HG03520 (cell line): ENCODE results near the gene NUP85.
A peak's percentile ranks its signal among the peaks of the same experiment; 100 is the strongest.
"Not testable (repeated sequence)": the region's sequence is repeated elsewhere in the genome, so short reads cannot be mapped to it uniquely, and the experiment has no call there.

Experiments used
- ATAC-seq: cut with Tn5 transposase; IDR thresholded peaks from one replicate; pipeline ENCODE4 v1.9.1; 2021; ENCODE audit warnings: mild to moderate bottlenecking, moderate library complexity; ENCODE audit not compliant: unreplicated experiment

The NUP85 gene

DNA sequence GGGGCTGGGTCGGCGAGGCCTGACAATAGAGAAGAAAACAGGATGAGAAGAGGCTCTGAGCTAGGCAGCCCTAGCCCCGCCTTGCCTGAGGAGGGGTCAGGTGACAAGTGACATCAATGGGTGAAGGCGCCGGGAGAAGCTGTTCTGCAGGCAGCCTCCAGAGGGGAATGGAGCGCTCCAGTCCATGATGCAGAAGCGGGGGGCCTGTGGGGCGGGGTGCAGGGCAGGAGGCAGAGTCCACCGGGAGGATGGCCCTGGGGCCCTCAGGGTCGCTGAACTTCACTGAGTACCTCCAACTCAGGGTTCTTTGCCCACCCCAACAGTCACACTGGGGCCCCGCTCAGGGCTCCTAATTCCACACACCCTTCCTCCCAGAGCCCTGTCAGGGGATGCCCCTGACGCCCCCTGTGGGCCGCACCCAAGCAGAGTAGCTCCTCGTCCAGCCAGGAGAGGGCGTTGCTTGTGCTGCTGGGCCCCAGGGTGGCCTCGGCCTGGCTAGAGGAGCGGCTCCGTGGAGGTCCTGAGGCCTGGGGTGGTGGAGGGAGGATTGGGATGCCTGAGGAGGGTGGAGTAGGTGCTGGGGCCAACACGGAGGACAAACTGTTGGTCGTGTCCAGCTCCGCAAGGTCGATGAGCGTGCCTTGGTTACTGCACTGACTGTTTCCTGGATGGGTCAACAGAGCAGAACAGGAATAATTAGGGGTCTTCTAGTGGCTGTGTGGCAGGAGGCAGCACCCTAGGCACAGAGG, 35.1 kb downstream of the NUP85 start:
- no peak for ATAC-seq

DNA sequence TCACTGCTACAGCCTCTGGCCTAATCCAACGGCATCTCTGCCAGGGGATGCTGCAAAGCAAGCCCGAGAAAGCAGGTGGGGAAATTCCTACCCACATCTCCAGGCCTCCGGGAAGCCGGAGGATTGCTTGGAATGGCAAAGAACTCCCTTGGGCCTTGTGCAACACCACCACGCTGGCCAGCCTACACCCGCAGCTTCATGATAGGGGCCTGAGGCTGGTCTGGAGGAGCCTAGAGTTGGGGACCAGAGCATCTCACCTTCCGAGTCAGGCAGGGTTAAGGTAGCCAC, 35.6 kb downstream of the NUP85 start:
- no peak for ATAC-seq

DNA sequence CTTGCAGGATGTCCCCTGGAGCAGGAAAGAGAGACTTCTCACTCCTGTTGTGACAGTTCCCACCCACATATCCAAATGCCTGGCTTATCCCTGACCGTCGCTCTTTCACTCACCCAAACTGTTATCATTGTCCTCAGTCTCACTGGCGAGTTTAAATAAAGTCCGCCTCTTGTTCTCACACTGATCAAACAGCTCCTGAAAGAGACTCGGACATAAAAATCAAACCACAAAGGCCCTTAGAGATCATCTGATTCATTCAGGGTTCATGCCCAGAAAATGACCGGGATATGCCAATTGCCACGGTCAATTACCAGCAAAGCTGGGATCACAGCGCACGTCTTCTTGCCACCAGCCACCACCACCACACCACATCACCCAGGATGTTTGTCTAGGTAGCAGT, 36.0 kb downstream of the NUP85 start:
- no peak for ATAC-seq

DNA sequence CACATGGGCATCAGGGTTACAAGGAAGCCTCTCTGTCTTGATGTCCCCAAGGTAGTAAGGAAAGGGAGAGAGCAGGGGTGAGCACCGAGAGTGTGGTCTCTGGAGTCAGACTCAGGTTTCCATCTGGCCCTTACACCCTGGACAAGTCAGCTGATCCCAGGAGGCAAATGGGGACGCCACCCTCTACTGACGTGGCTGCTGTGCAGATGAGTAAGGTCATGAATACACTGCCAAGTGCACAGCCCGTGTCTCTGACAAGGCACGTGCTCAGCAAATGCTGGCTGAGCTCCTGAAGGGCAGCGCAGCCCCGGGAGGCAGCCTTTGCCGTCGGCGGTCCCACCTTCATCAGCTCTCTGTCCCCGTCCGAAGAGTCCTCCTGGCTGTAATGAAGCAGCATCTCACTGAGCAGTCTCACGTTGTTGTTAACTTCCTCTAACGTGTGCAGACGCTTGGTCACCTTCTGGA, 36.5 kb downstream of the NUP85 start:
- ATAC-seq, result no peak

DNA sequence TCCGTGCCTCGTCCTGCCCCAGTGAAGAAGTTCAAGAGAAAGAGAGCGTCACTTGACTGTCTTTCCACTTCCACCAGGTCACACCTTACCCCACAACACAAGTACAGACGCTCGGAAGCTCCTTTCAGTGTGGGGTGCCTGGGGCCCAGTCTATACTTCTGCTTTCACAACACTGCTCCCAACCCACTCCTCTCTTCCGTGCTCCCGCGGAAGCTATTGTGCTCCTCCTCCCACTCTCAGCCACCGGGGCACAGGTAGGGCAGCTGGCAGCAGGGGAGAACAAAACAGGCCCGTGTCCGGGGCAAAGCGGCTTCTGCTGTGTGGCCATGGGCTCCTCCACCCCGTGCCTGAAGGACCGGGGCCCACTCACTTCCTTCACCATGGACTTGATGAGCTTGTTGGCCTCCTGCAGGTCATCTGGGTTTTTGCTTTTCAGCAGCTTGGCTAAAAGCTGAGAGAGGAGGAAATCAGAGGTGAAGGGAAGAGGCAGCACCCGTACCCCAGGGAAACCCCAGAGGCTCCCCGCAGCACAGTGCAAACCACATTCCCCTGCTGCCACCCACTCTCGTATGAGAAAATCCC, 37.1 kb downstream of the NUP85 start:
- ATAC-seq, result no peak

DNA sequence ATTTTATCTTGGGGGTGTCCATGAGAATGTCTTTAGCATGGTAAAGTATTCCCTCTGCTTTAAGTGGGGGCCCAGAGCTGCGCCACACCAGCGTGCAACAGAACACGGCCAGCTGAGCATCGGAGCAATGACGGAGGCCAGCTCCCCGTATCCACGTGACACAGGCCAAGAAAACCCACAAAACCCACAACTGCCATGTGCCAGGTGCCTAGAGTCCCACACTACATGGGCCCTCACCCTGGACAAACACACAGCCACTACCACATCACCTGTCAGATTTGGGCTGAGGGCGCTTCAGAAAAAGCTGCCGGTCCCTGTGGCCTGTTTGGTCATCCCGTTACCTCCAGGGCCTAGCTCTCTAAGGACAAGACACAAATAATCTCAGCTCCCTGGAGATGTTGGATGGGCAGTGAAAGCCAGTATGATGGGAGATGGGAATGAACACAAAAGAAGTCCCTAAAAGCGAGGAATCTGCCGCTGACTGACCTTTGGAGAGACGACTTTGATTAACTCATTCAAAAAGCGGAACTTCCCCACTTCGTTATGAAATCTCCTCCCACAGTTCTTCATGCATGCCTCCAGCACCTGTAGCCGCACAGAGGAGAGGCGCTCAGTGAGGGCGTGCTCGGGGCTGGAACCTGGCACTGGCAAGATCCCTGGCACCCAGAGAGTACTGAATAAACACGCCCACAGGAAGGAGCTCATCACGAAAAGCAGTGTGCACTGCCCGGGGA, 38.8 kb downstream of the NUP85 start:
- no peak for ATAC-seq

DNA sequence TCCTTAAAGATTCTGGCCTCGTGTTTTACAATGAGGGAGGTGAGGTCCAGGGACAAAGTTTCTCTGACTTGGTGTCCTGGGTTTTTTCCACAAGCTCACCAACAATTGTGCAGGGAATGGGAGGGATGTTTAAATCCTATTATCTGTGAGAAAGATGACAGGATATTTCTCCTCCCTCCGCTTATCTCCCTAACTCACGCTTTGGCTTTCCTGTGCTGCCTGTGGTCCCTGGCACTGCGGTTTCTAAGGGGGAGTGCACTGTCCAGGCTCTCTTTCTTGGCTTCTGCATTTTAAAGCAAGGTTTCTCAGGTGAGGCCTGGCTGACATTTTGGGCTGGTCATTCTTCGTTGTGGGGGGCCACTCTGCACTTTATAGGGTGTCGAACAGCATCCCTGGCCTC, 39.5 kb downstream of the NUP85 start:
- ATAC-seq, result no peak

DNA sequence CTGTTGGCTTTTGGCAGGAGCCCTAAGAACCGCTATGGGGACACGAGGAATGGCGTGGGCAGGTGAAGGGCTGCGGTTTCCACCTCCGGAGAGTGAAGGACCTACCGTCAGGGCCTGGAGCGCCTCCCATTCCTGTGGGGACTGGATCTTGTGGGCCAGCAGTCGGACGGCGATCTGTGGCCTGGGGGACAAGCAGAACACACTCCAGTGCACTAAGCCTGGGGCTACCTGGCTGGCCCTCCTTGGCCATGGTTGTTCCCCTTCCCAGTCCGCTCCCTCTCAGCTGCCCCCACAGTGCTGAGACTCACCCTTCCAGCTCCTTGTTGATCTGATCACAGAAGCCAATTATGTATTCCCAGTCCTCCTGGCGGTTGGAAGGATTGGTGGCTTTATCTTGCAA, 40.9 kb downstream of the NUP85 start:
- no peak for ATAC-seq

DNA sequence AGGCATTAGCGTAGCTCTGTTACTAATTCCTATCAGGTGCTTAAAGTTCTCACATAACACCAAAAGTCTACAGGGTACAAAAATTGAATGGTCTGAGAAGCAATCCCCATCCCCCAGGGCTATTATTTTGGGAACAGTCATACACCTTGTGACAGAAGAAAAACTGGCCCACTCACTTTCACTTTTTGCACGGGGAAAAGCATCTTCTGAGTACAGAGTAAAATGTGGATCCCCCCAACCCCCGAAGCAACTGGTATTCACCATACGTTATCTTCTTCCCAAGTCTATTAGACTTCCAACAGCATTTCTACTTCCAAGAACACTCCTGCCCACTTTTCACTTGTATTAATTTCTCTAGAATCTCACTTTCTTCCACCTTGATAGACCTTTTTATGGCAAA, 44.1 kb downstream of the NUP85 start:
- peak; percentile 15 for ATAC-seq

DNA sequence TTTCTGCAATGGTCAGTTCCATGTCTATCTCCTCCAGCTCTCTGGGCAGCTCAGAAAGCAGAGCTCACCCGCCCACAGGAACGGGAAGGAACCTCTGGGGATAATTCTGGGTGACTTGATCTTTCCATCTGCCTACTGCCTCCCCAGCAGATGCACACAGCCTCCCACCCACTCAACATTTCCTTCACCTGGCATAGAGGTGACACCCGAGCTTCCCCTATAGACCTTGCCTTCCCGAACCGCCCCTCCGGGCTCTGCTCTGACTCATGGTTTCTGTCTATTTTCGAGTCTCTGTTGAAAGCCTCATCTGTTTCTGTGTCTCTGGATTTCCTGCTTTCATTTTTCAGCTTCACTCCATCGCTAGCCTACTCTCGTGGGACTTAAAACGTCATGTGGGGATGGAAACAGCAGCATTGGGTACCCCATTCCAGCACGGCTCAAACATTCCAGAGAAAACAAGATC, 44.6 kb downstream of the NUP85 start:
- peak; percentile 81 for ATAC-seq

DNA sequence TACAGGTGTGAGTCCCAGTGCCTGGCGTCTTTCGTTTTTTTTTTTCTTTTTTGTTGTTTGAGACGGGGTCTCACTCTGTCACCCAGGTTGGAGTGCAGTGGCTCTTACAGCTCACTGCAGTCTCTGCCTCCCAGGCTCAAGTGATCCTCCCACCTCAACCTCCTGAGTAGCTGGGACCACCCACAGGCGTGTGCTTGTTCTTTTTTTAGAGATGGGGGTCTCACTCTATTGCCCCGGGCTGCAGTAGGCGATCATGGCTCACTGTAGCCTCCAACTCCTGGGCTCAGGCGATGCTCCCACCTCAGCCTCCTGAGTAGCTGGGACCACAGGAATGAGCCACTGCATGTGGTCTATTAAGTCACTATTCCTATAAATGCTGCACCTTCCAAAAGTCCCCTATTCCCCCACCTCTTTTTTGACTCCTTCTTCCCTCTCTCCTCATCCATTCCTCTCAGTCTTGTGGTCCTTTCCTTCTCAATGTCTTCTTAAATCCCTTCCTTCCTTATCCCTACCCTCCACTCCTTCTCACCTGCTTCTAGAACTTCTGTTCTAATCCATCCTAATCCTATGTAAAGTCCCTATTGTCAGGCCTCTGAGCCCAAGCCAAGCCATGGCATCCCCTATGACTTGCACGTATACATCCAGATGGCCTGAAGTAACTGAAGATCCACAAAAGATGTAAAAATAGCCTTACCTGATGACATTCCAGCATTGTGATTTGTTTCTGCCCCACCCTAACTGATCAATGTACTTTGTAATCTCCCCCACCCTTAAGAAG, 46.7 kb downstream of the NUP85 start:
- no peak for ATAC-seq

DNA sequence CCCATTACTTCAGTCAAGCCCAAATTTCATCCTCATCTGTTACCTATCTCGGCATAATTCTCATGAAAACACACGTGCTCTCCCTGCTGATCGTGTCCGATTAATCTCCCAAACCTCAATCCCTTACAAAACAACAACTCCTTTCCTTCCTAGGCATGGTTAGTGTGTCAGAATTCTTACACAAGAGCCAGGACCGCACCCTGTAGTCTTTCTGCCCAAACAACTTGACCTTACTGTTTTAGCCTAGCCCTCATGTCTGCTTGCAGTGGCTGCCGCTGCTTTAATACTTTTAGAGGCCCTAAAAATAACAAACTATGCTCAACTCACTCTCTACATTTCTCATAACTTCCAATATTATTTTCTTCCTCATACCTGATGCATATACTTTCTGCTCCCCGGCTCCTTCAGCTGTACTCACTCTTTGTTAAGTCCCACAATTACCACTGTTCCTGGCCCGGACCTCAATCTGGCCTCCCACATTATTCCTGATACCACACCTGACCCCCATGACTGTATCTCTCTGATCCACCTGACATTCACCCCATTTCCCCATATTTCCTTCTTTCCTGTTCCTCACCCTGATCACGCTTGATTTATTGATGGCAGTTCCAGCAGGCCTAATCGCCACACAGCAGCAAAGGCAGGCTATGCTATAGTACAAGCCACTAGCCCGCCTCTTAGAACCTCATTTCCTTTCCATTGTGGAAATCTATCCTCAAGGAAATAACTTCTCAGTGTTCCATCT, 50.6 kb downstream of the NUP85 start:
- ATAC-seq, result not testable (repeated sequence)

DNA sequence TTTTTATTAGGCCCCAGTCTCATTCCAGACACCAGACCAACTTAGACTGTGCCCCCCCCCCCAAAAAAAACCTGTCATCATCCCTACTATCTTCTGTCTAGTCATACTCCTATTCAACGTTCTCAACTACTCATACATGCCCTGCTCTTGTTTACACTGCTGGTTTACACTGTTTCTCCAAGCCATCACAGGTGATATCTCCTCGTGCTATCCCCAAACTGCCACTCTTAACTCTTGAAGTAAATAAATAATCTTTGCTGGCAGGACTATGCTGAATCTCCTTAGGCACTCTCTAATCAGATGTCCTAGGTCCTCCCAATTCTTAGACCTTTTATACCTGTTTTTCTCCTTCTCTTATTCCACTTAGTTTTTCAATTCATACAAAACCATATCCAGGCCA, 51.7 kb downstream of the NUP85 start:
- not testable (repeated sequence) for ATAC-seq

DNA sequence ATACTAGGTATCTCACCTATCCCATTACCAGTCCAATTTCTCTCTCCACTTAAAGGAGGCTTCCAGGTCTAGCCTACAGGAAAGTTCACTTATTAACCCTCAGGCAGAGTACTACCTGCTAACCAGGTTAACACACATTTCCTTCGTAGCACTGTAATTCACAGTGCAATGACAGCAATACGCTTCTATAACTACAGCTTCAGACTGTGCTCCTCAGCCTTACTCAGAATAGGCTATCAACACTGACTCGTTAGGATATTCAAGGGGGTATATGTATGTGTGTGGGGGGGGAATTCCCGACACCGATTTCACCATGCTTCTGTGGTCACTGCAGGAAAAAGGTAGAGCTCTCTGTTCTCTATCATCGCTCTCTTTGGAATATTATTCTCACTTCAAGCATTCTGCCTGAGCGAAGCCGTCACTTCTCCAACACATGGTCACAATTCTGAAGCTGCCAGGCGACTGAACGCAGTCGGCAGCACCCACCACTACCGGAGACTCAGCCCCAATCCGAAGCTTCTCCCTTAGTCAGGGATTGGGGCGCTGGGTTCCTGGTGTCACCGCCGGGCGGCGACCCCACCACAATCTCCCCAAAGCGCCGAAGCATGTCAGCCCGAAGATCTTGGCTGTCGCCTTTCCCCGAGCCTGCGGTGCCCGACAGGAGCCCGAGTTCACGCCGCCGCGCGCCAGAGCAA, 55.3 kb downstream of the NUP85 start:
- ATAC-seq, result no peak

DNA sequence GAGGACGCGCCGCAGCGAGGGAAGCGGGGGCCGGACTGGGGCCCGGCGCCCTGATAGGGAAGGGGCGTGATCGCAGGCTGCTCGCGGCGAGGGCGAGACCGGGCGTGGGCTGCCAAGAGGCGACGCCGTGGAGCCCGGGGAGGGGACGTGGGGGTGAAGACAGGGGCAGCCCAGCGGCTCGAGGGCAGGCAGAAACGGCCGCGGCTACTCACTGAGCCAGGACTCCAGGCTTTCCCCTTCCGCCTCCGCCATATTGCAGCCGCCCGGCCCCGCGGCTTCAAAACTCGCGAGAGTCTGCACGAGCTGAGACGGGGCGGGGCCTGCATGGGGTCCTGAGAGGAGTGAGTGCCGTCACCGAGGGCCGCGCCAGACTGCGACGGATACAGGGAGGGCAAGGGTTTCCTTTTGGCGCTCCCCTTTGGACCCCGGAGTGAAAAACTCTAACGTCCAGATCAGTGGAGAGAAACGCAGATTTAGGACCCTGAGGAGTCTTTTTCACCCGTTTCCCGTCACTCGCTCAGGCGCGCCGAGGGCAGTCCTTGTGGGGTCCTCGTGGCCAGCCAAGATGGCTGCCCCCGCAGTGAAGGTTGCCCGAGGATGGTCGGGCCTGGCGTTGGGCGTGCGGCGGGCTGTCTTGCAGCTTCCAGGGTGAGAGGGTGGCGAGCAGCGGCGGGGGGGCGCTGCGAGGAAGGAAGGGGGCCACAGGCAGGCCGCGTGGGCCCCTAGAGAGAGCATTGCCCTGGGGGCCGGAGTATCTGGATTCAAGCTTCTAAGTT, 56.0 kb downstream of the NUP85 start, which contains the start of the genes GGA3 and MRPS7:
TSS of gene GGA3 (minus strand) at position 271 of the 776 bp plus-strand sequence. CDS start at position 252, 19 bp downstream.
TSS of gene MRPS7 (plus strand) at position 544 of the 776 bp plus-strand sequence. CDS start at position 566, 22 bp downstream.
- ATAC-seq, result peak; percentile 91

DNA sequence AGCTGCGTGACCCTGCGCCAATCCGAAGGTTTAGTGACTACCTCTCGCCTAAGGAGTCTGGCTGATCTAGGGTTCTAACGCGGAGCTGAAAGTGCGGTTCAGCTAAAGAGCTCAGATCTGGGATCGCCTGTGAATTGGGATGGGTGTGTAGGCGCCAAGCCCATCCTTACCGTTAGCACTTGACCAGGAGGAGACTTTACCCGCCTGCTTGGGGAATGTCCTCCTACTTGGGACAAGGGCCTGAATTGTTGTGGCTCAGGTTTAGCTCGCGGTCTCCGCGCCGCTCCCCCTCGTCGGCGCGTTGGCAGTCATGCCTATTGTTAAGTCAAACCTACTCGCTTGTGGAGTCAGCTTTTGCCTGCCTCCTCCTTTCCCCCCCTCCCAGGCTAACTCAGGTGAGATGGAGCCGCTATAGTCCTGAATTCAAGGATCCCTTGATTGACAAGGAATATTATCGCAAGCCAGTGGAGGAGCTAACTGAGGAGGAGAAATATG, 56.7 kb downstream of the NUP85 start:
- peak; percentile 6 for ATAC-seq

DNA sequence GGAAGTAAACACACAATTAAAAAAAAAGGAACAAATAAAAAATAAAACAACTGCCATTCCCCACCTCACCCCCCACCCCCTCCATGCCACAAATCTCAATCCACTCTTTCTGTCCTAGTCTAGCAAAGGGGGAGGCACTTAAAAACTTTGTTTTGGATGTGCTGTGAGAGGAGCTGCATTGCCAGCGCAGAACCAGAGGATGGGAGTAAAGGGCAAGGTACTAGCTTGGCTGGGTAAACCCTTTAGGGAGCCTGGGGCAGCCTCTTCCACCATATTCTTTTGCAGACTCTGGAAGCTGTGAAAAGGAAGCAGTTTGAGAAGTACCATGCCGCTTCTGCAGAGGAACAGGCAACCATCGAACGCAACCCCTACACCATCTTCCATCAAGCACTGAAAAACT, 57.6 kb downstream of the NUP85 start:
- no peak for ATAC-seq

DNA sequence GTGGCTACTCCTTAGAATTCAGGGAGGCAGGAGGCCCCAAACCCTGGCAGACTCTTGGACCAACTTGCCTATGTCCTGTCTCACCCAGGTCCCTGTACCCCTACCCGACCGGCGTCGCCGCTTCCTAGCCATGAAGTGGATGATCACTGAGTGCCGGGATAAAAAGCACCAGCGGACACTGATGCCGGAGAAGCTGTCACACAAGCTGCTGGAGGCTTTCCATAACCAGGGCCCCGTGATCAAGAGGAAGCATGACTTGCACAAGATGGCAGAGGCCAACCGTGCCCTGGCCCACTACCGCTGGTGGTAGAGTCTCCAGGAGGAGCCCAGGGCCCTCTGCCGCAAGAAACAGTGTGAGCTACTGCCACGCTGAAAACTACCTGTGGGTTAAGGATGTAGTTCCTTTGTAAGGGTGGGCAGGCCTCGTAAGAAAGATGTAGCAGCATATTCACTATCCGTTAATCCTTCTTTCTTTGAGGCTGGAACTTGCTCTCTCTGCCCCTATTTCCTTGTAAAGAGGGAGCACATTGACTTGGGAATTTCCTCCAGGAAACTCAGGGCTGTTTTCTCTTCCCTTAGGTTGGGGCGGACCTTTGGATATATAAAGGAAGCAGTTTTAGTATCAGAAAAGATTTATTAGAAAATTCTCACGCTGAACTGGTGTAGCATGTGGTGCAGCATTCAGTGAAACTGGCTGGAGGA, 60.3 kb downstream of the NUP85 start:
- no peak for ATAC-seq
